ENCODE data around the gene HCFC2.

HCFC2 gene

DNA sequence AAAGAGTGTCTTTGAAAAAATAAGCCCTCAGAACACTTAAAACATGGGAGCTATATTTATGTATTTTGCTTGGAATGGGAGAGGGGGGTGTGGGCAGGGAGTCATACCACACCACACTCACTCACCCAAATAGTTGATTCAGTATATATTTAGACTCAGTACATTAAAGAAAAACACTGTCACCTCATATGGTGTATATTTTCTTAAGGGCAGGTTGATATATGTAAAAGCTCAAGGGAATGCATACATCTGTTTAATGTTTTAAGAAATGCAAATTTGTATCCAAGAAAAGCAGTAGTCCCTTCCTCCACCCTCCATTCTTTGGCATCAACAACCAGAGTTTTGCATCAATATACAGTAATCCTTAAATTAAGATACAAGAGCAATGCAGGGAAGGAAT is 72.2 kb downstream of the HCFC2 start:
- TF ChIP-seq, protein P1, sequence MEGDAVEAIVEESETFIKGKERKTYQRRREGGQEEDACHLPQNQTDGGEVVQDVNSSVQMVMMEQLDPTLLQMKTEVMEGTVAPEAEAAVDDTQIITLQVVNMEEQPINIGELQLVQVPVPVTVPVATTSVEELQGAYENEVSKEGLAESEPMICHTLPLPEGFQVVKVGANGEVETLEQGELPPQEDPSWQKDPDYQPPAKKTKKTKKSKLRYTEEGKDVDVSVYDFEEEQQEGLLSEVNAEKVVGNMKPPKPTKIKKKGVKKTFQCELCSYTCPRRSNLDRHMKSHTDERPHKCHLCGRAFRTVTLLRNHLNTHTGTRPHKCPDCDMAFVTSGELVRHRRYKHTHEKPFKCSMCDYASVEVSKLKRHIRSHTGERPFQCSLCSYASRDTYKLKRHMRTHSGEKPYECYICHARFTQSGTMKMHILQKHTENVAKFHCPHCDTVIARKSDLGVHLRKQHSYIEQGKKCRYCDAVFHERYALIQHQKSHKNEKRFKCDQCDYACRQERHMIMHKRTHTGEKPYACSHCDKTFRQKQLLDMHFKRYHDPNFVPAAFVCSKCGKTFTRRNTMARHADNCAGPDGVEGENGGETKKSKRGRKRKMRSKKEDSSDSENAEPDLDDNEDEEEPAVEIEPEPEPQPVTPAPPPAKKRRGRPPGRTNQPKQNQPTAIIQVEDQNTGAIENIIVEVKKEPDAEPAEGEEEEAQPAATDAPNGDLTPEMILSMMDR (IDR thresholded peaks at IDR 0.05; ENCODE audit: insufficient read depth, missing control alignments): no peak
- no peak for DNase-seq (ENCODE audit: insufficient read length, low spot score)
- FAIRE-seq: no peak

DNA sequence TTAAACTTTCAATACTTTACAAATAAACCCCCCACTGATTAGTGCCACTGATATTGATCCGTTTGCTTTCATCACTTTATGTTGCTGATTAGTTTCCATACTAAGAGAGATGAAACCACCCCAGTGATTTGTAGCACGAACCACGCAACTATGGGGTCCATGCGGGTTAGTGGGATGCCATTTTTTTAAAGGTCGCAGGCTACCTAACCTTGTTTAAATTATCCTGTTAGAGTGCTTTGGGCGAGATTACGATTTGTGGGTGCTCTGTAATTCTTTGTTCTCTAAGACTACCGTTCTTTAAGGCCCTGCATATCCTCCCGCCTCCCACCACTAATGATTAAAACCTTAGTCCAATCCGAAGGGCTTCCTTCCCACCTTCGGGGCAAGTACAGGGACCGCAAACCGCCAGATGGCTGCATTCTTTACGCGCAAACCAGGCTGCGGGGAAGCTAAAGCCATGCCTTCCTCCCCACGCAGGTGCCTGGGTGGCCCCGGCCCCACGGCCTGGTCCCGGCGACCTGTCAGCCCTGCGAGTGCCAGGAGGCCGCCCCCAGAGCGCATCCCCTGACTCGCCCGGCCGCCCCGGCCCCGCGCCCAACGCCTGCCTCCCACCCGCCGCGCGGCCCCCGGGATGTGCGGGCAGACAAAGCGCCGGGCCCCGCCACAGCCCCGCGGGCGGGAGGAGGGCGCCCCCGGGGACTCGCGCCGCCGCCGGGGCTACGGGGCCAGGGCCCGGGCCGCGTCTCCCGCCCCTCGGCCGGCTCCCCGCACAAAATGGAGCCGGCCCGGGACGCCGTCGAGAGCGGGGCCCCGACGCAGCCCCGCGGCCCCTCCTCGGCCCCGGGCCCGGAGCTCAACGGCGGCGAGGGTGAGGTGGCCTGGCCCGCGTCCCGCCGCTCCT is 72.9 kb downstream of the HCFC2 start:
- FAIRE-seq (no peak), DNase-seq (ENCODE audit: insufficient read length, low spot score) (no peak)
- TF ChIP-seq, protein P1 (IDR thresholded peaks at IDR 0.05; ENCODE audit: insufficient read depth, missing control alignments): no peak

DNA sequence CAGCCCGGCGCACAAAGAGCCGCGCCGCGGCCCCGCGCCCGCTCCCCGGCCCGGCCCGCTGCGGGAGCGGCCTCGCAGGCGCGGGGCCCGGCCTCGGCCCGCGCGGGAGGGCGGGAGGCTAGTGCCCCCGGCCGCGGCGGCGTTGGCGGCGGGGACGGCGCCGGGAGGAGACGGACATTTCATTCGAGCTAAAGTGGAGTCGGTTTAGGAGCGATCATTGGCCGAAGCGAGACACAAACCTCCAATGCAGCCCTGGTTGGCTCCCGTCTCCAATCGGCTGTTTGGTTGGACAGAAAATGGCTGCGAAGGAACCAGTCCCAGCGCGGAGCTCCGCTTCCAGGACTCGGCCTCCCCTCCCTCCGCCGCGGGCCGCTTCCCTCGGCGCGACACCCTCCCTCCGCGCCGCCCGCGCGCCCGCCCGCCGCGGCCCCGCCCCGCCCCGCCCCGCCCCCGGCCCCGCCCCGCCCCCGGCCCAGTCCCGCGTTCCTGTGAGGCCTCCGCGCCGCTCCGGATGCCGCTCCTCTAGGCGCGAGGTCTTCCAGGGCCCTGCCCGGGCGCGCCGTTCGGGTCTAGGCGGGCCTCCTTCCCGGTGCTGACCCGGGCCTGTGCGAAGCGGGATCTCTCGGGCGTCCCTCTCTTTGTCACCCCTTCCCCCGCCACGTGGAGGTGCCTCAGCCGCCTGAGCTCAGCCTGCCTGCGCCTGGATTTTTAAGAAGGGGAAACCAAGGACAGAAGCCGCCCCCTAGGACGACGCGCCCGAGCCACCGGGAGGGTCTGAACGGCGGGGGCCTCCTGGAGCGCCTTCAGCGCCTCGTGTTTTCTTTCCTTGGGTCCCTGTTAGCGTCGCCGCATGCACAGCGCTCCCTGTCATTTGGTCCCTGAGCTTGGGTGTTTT is 73.8 kb downstream of the HCFC2 start, which contains the start of gene NFYB:
TSS of gene NFYB (minus strand) at position 309 of the 895 bp plus-strand sequence. CDS start 2,757 bp downstream, outside the sequence.
- FAIRE-seq (no peak), DNase-seq (ENCODE audit: insufficient read length, low spot score) (peak; percentile 80)
- TF ChIP-seq, protein P1 (IDR thresholded peaks at IDR 0.05; ENCODE audit: insufficient read depth, missing control alignments): no peak

DNA sequence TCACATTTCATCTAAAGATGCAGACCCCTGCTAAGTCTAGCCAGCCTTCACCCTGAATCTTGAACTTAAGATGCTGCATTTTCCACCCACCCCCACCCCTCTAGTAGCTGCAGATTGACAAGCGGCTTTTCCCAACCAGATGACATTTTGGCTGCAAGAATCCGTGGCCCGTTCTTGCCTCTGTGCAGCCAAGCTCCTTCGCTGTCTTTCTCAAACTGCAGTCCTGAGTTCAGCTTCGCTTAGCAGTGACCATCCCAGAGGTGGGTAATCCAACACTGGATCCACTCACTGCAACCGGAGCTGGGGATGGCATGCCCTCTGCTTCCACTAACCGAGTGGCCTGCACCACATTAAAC is 74.4 kb downstream of the HCFC2 start:
- FAIRE-seq (no peak), DNase-seq (ENCODE audit: insufficient read length, low spot score) (no peak)
- TF ChIP-seq, protein P1 (IDR thresholded peaks at IDR 0.05; ENCODE audit: insufficient read depth, missing control alignments): no peak

DNA sequence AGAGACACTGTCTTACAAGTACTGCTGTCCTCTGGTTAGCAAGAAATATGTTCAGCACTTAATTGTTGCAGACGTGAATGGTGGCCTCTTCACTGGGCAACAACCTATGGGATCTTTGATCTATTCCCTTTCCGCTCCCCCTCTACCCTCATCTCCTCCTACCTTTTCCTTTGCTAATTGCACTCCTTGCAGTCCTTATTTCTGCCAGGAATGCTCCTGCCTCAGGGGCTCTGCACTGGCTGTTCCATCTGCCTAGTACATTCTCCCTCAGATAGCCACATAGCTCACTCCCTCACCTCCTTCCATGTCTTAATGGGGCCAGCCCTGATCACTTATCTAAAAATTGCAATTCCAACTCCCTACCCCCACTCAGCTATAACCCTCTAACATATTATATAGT is 78.2 kb downstream of the HCFC2 start:
- TF ChIP-seq, protein P1 (IDR thresholded peaks at IDR 0.05; ENCODE audit: insufficient read depth, missing control alignments): no peak
- FAIRE-seq (no peak), DNase-seq (ENCODE audit: insufficient read length, low spot score) (no peak)

DNA sequence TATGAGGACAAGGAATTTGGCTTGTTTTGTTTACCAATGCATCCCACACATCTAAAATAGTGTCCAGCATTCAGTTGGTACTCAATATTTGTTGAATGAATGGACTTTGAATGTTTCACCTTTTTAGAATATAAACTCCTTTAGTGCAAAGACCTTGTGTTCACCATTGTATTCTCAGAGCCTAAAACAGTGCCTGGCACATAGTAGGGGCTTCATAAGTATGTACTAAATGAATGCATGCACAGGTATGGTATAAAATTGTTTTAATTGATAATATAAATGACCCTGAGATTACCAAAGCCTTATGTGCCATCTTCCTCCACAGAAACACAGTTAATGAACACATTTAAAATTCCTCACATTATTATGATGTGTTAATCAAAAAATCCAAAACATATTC is 78.7 kb downstream of the HCFC2 start:
- DNase-seq (ENCODE audit: insufficient read length, low spot score) (no peak), FAIRE-seq (no peak)
- TF ChIP-seq, protein P1 (IDR thresholded peaks at IDR 0.05; ENCODE audit: insufficient read depth, missing control alignments): no peak

All from D721Med (cell line).